HK-2 (cell line): Measurements from ENCODE around the gene TRIP12.
"Not testable (repeated sequence)": the region's sequence is repeated elsewhere in the genome, so short reads cannot be mapped to it uniquely, and the experiment has no call there.

Experiments
- DNase-seq: peaks from one replicate; pipeline ENCODE4 v3.0.0-alpha.2; 2018; ENCODE audit not compliant: unreplicated experiment

TRIP12 gene

DNA sequence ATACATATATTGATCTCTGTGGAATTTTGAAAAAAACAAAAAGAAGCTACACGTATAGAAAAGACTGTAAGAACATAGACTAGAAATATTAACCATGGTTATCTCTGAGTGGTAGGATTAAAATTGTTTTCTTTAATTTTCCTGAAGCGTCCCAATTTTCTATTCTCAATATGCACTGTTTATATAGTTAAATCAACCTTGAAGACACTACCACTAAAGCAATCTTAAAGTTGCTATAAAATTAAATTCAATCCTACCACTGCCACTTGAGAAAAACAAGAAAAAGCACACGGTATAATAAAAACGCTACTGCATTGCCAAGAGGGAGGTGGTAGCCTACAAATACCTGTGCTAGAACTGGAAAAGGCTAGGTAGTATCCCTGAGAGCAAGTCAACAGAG lies 47.2 kb downstream of the TRIP12 start:
- no peak for DNase-seq

DNA sequence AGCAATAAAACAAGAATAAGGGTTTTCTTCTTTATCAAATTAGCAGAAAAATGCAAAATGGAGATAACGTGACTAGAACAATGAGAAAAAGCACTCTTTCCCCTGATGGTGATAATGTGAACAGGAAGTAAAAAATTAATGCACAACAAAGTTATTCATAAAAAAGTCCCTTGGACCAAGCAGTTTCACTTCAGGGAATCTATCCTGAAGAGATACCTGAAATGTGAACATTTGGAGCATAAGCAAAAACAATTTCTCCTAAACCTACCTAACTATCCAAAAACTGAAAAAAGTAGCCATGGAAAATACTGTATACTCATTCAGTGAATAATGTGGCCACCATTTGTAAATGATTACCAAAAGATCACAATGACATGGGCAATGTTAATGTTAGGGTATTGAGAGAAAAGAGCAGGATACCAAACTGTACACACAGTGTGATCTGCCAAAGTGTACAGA lies 48.7 kb downstream of the TRIP12 start:
- no peak for DNase-seq

GRCh38 chr2:229870903-229871656 lies 50.7 kb downstream of the TRIP12 start:
- no peak for DNase-seq

DNA sequence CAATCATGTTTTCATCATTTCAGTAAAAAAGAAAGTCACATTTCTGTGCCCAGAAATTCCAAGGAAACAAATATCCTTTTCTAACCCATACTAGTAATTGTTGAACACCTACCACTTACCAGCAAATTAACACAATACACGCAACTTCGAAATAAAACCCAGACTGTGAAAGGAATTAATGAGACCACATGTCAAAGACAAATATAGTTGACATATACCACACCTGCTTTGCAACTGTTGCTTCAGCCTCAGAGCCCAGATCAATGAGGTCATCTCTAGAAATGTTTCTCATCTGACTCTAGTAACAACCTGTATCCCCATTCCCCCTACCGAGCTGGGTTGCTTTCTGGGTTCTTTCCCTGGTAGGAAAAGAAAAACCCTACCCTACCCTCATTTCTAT lies 52.6 kb downstream of the TRIP12 start:
- no peak for DNase-seq

- no peak for DNase-seq
Observed at GRCh38 chr2:229868794-229869193, 53.0 kb downstream of the TRIP12 start.

DNA sequence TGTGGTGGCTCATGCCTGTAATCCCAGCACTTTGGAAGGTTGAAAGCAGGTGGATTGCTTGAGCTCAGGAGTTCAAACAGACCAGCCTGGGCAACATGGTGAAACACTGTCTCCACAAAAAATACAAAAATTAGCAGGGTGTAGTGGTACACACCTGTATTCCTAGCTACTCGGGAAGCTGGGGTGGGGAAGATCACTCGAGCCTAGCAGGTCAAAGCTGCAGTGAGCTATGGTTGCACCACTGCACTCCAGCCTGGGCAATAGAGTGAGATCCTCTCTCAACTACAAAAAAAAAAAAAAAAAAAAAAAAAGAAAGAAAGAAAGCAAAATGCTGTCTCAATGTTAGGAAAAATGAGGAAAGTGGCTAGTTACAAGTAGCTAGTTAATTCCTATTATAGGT lies 56.8 kb downstream of the TRIP12 start:
- DNase-seq: no peak

DNA sequence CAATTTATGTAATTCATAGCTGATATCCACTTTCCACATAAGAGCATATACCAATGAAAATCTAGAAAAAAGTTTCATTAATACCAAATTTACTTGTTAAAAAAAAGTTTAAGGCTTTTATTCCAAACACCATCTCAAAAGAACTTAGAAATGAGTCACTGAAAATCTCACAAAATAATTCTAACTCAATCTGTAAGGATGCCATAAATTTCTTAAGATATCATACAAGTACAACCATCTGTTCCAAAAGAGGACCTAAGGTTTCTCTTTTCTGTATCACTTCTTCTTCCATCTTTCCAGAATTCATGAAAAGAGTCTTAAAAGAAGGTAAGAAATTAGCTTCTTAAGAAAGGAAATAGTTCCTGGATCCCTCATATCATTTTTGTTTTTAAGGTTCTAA lies 60.4 kb downstream of the TRIP12 start:
- DNase-seq: no peak

DNA sequence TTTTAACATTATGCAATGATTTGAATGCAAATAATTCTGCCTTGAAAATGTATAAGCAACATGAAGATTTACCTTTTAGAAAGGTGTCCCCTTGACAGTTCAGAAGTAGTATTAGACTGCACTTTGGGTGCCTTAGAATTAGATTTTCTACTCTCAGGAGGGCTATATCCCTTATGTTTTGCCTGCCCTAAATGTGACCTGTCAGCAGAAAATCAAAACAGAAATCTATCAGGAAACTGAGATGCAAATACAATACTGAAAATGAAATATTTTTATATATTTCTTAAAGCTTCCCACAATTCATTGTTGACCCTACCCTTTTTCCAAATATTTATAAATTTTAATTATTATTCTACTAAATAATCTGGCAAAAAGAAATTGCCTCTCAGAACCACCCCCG lies 61.5 kb downstream of the TRIP12 start:
- DNase-seq: no peak

DNA sequence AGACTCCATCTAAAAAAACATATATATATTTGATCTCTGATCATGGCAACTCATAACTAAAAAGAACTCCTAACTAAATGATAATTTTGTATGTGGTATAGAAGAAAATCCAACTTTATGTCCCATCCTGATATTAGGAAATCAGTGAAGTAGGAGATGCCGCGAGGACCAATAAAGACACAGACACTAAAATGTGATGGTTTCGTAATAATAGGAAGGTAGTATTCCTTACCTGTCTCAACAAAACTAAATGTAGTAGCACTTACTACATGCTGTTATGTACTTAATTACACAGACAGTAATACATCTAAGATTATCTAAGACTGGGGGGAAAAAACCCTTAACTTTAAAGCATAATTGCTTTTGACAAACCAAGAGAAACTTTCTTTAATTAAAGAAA lies 63.5 kb downstream of the TRIP12 start:
- DNase-seq: no peak

DNA sequence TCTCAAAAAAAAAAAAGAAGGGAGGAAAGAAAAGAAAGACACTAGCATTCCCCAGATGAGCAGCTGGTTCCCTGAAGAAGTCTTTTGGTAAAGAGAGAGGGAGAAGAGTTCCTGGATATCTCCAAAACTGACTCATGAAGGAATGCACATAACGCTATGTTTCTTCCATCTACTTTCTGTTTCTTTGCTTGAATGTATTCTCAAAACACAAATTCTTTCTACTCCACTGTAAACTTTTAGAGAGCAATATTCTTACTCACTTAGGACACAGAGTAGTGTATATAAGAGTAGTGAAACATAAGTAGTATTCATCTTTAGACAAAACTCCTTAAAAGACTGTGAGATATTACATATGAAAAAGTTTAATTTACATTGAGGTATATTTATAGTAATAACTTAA lies 64.2 kb downstream of the TRIP12 start:
- no peak for DNase-seq

GRCh38 chr2:229856413-229856812 lies 65.4 kb downstream of the TRIP12 start:
- DNase-seq: no peak

DNA sequence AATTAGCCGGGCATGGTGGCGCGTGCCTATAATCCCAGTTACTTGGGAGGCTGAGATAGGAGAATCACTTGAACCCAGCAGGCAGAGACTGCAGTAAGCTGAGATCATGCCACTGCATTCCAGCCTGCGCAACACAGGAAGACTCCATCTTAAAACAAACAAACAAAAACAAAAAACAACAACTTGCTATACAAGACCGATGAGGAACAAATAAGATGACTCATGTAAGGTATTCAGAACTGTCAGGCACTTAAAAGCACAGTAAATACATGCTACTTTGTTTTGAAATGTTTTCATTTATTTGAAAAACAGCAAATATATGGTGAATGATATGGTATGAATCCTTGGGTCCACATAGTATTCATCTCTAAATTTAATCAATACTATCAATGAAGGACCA lies 66.7 kb downstream of the TRIP12 start:
- no peak for DNase-seq

DNA sequence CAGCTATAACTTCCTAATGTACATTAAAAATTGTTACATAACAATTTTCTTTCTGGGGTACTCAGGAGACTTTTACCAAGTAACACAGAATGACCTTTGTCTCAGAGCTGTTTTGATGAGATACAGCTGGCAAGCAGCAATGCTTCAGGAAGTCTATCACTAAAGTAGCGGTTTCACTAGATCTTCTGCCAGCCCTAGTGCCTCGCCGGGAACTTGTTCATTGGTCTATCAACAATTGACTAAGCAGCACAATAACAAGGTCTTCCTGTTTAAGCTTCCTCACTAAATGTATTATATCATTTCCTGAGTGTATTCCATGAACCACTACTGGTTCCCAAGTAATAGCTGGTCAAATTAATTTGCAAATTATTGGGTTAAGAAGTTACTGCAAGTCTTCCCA lies 69.2 kb downstream of the TRIP12 start:
- DNase-seq: no peak

DNA sequence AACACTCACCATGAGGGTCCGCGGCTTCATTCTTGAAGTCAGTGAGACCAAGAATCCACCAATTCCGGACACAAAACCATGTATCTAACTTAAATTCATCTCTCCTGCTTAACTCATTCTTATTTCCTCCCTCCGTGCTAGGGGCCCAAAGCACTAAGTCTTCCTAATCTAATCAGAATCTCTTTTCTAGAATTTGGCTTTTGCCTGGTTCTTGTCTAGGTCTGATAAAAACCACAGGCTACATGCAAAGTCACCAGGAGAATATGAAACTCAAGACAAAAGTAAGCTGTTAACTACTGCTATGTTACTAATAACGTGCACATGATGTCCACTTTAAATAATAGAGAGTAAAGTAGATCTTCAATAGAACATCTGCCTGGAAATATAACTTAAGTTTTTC lies 69.9 kb downstream of the TRIP12 start:
- no peak for DNase-seq

GRCh38 chr2:229850355-229851275 lies 71.2 kb downstream of the TRIP12 start:
- DNase-seq: not testable (repeated sequence)

DNA sequence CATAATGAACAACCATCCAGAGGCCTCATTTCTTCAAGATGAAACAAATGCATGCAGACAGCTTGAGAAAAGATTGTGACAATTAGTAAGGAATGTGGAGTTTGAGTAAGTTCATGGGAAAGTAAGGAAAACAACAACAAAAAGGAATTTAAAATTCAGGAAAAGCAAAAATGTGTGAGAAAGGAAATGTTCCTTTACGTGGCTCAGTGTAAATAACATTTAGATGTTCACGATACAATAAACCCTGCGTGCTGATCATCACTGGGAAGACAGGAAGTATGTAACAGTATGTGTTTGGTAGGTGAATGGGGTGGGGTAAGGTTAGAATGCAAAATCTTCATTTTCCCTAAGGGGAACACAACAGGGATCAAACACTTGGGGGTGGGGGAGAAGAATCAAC lies 72.7 kb downstream of the TRIP12 start:
- no peak for DNase-seq

DNA sequence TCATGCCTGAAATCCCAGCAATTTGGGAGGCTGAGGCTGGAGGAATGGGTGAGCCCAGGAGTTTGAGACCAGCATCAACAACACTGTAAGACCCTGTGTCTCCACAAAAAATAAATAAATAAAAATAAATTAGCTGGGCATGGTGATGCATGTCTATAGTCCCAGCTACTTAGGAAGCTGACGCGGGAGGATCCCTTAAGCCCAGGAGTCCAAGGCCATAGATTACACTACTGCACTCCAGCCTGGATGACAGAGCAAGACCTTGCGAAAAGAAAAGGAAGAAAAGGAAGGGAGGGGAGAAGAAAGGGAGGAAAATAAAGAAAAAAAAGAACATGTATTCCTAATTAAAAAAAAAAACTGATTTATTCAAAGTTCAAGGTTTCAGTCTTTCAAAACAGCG lies 78.2 kb downstream of the TRIP12 start:
- DNase-seq: no peak

- DNase-seq: no peak
Observed at GRCh38 chr2:229838729-229839128, 83.1 kb downstream of the TRIP12 start.

DNA sequence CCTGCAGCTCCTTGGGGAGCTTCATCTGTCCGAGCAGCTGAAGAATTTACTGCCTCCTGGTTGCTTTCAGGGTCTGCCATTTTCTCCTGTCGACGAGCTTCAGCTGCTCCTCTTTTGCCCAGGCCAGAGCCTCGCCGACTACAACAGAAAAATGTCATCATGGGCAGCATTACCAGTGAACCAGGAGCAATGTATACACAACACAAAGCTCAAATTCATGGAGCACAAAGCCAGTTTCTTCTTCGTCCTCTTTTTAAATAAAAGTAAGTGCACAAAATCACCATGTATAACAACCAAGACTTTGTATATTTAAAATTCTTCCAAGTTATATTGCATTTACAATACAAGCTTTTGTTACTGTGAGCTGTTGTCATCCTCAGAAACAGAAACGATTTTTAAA lies 85.0 kb downstream of the TRIP12 start:
- DNase-seq: no peak

DNA sequence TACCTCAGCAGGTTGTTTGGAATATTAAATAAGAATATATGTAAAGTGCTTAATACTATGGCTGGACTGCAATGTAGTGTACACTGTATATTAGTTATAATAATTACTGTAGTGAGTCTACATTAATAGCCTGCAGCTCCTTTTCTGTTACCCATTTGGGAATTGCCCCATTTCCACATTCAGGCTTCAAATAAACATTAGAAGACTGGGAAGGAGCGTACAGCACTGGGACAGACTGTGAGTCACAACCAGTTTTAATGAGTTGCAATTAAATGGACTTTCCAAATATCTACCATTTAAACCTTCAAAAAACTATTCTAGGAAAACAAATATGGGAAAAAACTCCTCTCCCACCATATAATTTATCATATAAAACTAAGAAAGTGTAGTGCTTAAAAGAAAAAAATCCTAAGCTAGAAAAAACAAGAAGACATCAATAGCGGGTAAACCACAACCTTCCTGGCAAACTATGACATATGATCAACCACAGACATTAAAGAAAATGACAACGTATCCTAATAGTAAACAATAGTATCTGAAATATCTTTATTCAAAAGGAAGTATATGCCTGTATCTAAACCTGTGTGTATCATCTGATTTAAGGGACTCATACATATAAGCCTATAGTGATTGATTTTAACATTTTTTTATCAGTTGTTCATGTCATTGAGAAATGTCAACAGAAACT lies 86.1 kb downstream of the TRIP12 start:
- DNase-seq: no peak

GRCh38 chr2:229834368-229834767 lies 87.4 kb downstream of the TRIP12 start:
- DNase-seq: not testable (repeated sequence)

DNA sequence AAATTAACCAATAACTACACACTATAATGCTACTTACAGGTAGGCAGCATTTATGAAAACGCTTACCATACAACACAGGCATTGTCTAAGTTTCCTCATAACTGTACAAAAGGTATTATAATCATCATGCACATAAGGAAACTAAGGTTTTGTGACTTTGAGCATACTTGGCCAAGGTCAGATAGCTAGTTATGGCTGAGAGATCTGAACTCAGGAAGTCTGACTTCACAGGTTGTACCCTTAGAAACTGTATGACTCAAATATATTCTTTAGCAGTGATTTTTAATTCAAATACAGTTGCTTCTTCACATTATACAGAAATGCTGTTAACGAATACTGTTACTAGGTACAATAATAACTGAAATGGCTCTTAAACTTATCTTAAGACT lies 89.3 kb downstream of the TRIP12 start:
- no peak for DNase-seq
